Calu3 (cell line): ENCODE data around the gene CAV1. TPM values are rescaled to one million over a fixed set of nuclear protein-coding genes. Genes with fewer than 3 reads are reported as not detected.
A peak's percentile ranks its signal among the peaks of the same experiment; 100 is the strongest.

Source experiments
- BruUV-seq: library from RNA; stranded (reverse); fragments of 400-500 nt; replicated peaks from 2 replicates; lab custom pipeline; 2021; lab: Mats Ljungman, UMichigan
- CTCF ChIA-PET: fragments of 300-600 bp; sonication (Branson Sonifier 250); formaldehyde crosslinking; loops from one replicate; lab custom pipeline; 2022; ENCODE audit warnings: antibody characterized with exemption; lab: Charles Lee
- DNase-seq: peaks from one replicate; pipeline ENCODE4 v3.0.0; 2022
- H3K27ac Mint-ChIP-seq: one replicate; pipeline ENCODE4 v1.8.0; 2022; ENCODE audit warnings: mixed read lengths; ENCODE audit not compliant: unreplicated experiment
- H3K27me3 Mint-ChIP-seq: one replicate; pipeline ENCODE4 v1.8.0; 2022; ENCODE audit warnings: mixed read lengths; ENCODE audit not compliant: unreplicated experiment
- H3K36me3 Mint-ChIP-seq: one replicate; pipeline ENCODE4 v1.8.0; 2022; ENCODE audit warnings: mild to moderate bottlenecking, moderate library complexity, mixed read lengths; ENCODE audit not compliant: insufficient read depth, unreplicated experiment
- H3K4me1 Mint-ChIP-seq: one replicate; pipeline ENCODE4 v1.8.0; 2022; ENCODE audit warnings: mild to moderate bottlenecking, low read depth, mixed read lengths; ENCODE audit not compliant: unreplicated experiment
- H3K4me3 Mint-ChIP-seq: one replicate; pipeline ENCODE4 v1.8.0; 2022; ENCODE audit warnings: mild to moderate bottlenecking, low read depth, moderate library complexity, mixed read lengths; ENCODE audit not compliant: unreplicated experiment
- H3K9me3 Mint-ChIP-seq: one replicate; pipeline ENCODE4 v1.8.0; 2022; ENCODE audit warnings: low read depth, mixed read lengths; ENCODE audit not compliant: unreplicated experiment
- intact Hi-C: fragments of 100-400 bp; cut with micrococcal nuclease; formaldehyde crosslinking; loops from one replicate; pipeline ENCODE4 v1.10.0; 2022; ENCODE audit not compliant: unreplicated experiment
- total RNA-seq: library from RNA; stranded (reverse); gene quantifications from 2 replicates; pipeline ENCODE4 v1.2.3, GENCODE V29; 2022
- TF ChIP-seq, protein P1 (sequence below): fragments of 200-600 bp; IDR thresholded peaks from one replicate; pipeline ENCODE4 v1.8.0; 2022; ENCODE audit warnings: antibody characterized with exemption; ENCODE audit not compliant: unreplicated experiment

CAV1 gene
- total RNA-seq, 1 experiment from 2014 or later, result 15.9 TPM

DNA sequence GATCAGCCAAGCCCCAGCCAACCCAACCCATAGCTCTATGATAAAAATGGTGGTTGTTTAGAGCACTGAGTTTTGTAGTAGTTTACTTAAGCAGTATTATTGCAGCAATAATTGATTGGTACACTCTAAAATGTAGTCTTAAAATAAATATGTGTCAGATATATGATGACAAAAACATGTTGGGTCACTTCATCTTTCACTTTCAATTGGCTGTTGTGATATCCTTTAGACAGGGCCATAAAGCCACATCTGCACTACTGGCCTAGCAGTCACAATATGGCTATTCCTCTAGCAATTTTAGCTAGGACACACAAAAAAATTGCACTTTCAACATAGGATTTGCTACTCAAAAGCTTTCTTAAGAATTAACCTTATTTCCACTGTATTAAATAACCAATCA is 5.9 kb upstream of the CAV1 start:
- CTCF ChIA-PET, result no interaction called here
- no peaks in the 10 kb centered on the region for H3K9me3 Mint-ChIP-seq
- TF ChIP-seq, protein P1, sequence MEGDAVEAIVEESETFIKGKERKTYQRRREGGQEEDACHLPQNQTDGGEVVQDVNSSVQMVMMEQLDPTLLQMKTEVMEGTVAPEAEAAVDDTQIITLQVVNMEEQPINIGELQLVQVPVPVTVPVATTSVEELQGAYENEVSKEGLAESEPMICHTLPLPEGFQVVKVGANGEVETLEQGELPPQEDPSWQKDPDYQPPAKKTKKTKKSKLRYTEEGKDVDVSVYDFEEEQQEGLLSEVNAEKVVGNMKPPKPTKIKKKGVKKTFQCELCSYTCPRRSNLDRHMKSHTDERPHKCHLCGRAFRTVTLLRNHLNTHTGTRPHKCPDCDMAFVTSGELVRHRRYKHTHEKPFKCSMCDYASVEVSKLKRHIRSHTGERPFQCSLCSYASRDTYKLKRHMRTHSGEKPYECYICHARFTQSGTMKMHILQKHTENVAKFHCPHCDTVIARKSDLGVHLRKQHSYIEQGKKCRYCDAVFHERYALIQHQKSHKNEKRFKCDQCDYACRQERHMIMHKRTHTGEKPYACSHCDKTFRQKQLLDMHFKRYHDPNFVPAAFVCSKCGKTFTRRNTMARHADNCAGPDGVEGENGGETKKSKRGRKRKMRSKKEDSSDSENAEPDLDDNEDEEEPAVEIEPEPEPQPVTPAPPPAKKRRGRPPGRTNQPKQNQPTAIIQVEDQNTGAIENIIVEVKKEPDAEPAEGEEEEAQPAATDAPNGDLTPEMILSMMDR, result no peak

DNA sequence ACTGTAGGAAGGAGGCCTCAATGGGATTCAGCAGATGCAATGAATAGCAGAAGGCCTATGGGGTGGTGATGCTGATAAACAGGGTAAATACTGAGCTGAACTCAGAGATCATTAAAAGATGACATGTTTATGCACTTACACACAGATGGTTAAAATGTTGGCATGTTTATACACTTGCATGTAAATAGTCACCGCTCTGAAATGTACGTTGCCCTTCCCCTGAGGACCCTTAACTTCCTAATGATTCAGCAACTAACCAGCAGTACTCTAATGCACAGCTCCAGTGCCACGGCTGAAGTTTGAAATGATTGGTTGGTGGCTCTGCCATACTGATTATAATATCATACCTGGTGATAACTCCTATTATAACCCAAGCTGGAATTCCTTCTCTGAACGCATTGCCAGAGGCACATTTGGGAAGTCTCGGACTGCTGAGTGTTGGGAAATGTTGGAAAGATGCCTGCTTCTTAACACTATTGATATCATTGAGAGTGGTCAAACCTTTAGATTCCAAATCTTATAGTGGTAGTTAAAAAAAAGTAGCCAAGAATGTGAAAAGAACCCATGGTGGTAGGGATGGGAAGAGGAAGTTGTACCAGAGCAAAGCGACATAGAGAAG is 3.7 kb upstream of the CAV1 start:
- no peaks in the 10 kb centered on the region for H3K27me3 Mint-ChIP-seq
- no peak overlapping the region for H3K27ac Mint-ChIP-seq
- H3K36me3 Mint-ChIP-seq, result peaks cover 18% of the 10 kb centered on the region
- DNase-seq, result no peak
- intact Hi-C loops, result loop anchor here (10.0 kb wide), 1 partner anchor 284 kb away; no protein-coding TSS in a partner anchor
- TF ChIP-seq, protein P1, result no peak
- H3K9me3 Mint-ChIP-seq, result no peaks in the 10 kb centered on the region
- peaks cover 51% of the 10 kb centered on the region for H3K4me1 Mint-ChIP-seq
- H3K4me3 Mint-ChIP-seq, result no peak overlapping the region
- BruUV-seq, result no TSS peak
- CTCF ChIA-PET, result no interaction called here

More for the DNA sequence above, 5.9 kb upstream of the CAV1 start:
- no TSS peak for BruUV-seq
- no peak overlapping the region for H3K27ac Mint-ChIP-seq
- no peaks in the 10 kb centered on the region for H3K36me3 Mint-ChIP-seq
- intact Hi-C loops, result no loop called here
- H3K27me3 Mint-ChIP-seq, result no peaks in the 10 kb centered on the region
- H3K4me1 Mint-ChIP-seq, result peaks cover 40% of the 10 kb centered on the region
- no peak overlapping the region for H3K4me3 Mint-ChIP-seq
- no peak for DNase-seq

DNA sequence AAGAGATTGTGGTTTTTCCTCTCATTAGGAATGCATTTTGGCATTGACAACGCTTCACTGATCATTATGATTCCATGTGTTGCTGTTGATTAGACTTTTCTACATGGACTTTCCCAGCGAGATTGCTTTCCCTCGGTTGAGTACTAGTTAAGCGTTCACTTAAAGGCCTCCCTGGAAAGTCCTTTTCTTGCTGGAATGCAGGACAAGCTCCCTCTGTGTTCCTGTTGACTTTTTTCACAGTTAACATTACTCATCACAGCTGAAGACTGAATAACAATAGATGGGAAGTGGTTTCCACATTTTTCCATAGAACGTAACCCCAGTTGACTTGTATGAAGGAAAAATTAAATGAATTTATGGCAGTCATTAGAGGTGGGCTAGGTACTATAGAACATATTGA is 2.6 kb upstream of the CAV1 start:
- H3K27me3 Mint-ChIP-seq, result no peaks in the 10 kb centered on the region
- BruUV-seq, result no TSS peak
- no peak for DNase-seq
- peaks cover 60% of the 10 kb centered on the region for H3K4me1 Mint-ChIP-seq
- TF ChIP-seq, protein P1, result no peak
- H3K27ac Mint-ChIP-seq, result no peak overlapping the region
- intact Hi-C loops, result loop anchor here (2.0 to 10.0 kb wide), 2 partner anchors 19 to 283 kb away; no protein-coding TSS in a partner anchor
- peaks cover 26% of the 10 kb centered on the region for H3K36me3 Mint-ChIP-seq
- H3K9me3 Mint-ChIP-seq, result no peaks in the 10 kb centered on the region
- no peak overlapping the region for H3K4me3 Mint-ChIP-seq
- CTCF ChIA-PET, result interaction anchor here (0.6 kb wide), 1 partner anchor 262 kb away, joined by 3 read pairs; no protein-coding TSS in a partner anchor

DNA sequence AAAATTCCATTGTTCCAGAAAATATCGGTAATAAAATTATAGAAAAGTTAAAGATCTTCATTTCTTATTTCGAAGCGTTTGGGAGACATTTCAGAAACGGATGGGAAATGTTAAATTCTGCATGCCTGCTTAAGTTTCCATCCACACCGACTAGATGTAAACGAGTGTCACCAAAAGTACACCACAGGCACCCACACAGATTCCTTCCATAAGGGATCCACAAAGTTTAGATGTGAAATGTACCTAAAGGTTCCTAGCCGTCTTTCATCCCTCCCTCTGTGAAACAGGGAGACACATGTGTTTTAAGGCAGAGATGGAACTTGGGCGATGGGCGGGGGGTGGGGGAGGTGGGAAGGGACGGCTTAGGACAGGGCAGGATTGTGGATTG is 621 bp upstream of the CAV1 start:
- H3K27ac Mint-ChIP-seq, result no peak overlapping the region
- CTCF ChIA-PET, result no interaction called here
- H3K9me3 Mint-ChIP-seq, result no peaks in the 10 kb centered on the region
- no peak for DNase-seq
- TF ChIP-seq, protein P1, result no peak
- peak overlapping the region; percentile 93 for H3K4me3 Mint-ChIP-seq
- intact Hi-C loops, result loop anchor here (10.0 kb wide), 1 partner anchor 281 kb away; no protein-coding TSS in a partner anchor
- H3K36me3 Mint-ChIP-seq, result peaks cover 26% of the 10 kb centered on the region
- no TSS peak for BruUV-seq
- H3K4me1 Mint-ChIP-seq, result peaks cover 71% of the 10 kb centered on the region
- H3K27me3 Mint-ChIP-seq, result no peaks in the 10 kb centered on the region
